GM18508 (cell line): ENCODE data around the gene ARHGEF35.
"Not testable (repeated sequence)": the region's sequence is repeated elsewhere in the genome, so short reads cannot be mapped to it uniquely, and the experiment has no call there.

Experiments used
- ATAC-seq: cut with Tn5 transposase; IDR thresholded peaks from one replicate; pipeline ENCODE4 v1.9.1; 2021; ENCODE audit warnings: moderate number of reproducible peaks; ENCODE audit not compliant: insufficient read depth, unreplicated experiment

The ARHGEF35 gene

GRCh38 chr7:144195212-144195872 is at the start of gene ARHGEF35:
Gene ARHGEF35, minus strand, starts transcription at chr7:144195833. Its CDS starts 7,450 bp downstream, at chr7:144188383.
- peak; percentile 59 for ATAC-seq

DNA sequence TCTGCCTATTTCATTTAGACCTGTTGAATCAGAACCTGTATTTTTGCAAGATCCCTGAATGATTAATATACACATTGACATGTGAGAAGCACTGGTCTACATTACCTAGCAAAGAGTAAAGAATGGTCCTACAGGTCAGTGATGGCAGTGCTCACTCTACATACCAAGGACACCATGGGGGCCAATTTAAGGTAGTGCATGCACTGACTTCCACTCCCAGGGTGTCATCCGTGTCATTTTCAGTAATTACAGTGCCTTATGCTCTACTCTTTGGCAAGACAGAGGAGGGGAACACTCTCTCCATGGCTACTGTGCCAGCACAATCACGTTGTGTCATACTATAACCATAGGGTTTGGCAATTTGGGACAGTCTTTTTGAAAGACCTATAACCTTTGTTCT is 49.7 kb upstream of the ARHGEF35 start:
- not testable (repeated sequence) for ATAC-seq

DNA sequence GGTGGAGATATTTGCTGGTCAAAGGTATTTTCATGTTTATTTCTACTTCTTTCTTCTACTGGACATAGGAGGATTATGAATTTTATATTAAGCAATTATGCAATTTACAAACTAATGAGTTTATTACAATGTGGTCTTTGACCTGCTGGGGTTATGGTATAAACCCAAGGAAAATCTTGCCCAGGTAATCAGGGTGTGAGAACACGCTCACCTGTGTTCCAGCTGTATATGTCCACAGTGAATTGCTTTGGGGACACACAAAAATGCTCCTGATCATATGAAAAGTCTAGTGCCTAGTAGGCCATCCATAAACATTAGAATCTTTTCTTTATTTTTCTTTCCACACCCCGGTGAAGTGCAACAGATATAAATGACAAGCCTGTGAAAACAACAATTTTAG is 43.7 kb upstream of the ARHGEF35 start, which contains the start of gene OR2A42:
Gene OR2A42 (minus strand): TSS at position 241 of the 400 bp plus-strand sequence. CDS start 6,762 bp downstream, outside the sequence.
- not testable (repeated sequence) for ATAC-seq

- not testable (repeated sequence) for ATAC-seq
These were observed 43.0 kb upstream of the ARHGEF35 start for GRCh38 chr7:144238530-144239082.

- ATAC-seq: not testable (repeated sequence)
These were observed 37.4 kb upstream of the ARHGEF35 start for GRCh38 chr7:144233039-144233438.

- not testable (repeated sequence) for ATAC-seq
These were observed 35.4 kb upstream of the ARHGEF35 start for GRCh38 chr7:144231027-144231426.

- ATAC-seq: not testable (repeated sequence)
These were observed 33.2 kb upstream of the ARHGEF35 start for GRCh38 chr7:144228810-144229209.

GRCh38 chr7:144226866-144227265 is 31.2 kb upstream of the ARHGEF35 start:
- ATAC-seq: not testable (repeated sequence)

GRCh38 chr7:144223675-144224074 is 28.0 kb upstream of the ARHGEF35 start:
- not testable (repeated sequence) for ATAC-seq

GRCh38 chr7:144220531-144220930 is 24.9 kb upstream of the ARHGEF35 start:
- not testable (repeated sequence) for ATAC-seq

DNA sequence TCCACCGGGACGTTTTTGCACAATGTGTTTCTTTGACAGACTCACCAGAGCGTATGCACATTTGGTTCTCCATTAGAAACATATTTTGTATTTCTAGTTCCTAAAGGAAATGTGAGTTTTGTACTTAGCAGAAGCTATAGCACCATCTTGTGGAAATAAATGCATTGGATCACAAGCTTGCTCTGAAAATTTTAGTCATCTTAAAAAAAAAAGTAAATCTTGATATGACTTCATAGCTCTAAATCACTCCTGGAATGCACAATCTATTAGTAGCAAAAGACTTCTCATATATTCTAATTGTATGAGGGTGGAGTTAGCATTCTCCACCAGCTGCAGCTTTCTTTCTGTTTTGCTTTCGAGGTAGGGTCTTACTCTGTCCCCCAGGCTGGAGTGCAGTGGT is 23.5 kb upstream of the ARHGEF35 start:
- ATAC-seq: not testable (repeated sequence)

- ATAC-seq: not testable (repeated sequence)
These were observed 22.9 kb upstream of the ARHGEF35 start for GRCh38 chr7:144218581-144218980.

DNA sequence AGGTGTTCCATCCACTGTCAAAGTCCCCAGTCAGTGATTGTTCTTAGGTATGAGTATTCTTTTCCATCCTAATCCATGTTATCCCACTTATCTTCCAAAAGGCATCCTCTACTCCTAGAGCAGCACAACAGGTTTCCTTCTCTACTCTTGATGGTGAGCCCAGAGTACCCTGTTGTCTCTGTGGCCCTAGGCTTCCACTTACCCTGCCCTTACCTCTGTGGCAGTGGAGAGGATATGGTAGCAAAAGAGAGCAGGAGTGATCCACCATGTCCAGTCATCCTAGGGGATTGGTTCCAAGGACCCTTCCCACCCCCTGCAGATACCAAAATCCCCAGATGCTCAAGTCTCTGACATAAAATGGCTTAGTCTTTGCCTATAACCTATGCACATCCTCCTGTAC is 21.6 kb upstream of the ARHGEF35 start:
- ATAC-seq: not testable (repeated sequence)

DNA sequence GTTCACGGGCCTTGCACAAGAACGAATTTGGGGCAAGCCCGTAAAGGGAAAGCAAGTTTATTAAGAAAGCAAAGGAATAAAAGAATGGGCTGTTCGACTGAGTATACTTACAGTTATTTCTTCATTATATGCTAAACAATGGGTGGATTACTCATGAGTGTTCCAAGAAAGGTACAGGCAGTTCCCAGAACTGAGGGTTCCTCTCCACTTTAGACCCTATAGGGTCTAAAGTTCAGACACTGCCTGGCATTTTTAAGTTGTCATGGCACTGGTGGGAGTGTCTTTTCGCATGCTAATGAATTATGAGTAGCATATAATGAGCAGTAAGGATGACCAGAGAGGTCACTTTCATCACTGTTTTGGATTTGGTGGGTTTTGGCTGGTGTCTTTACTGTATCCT is 9.7 kb upstream of the ARHGEF35 start:
- not testable (repeated sequence) for ATAC-seq

DNA sequence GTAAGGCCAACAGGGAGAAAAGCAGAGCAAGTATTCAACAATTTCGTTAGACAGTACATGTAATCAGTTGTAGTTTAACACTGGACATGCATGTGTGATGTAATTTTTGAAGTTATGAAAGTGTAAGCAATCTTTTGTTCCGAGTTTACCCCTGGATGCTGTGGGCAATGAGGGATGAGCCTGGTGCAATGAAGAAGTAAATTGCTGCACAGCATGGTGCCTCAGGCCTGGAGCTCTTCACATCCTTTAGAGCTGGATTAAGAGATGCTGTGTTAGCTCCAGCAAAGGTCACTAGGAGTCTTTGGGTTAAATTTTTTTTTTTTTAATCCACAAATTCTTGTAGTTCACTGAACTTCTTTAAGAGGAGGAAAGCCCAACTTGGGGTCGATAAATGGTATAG is 7.5 kb upstream of the ARHGEF35 start:
- not testable (repeated sequence) for ATAC-seq

DNA sequence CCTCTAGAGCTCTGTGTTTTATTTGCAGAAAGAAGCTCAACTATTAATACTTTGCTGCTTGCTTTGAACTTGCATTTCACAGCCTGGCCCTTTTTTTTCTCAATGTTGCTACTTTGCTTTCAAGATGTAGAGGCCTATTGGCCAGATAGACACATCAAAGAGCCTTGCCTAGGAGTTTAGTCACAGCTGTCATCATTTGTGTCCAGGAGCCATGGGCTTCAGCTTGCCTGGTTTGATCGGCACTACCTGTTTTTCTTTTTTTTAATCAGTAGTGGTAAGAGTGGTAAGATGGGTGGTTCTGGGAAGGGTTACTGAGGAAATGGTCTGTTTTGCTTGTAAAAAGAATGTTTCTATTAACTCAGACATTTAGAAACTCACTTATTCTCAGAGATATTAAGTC is 6.3 kb upstream of the ARHGEF35 start:
- ATAC-seq: not testable (repeated sequence)

GRCh38 chr7:144198934-144199333 is 3.3 kb upstream of the ARHGEF35 start:
- ATAC-seq: not testable (repeated sequence)

DNA sequence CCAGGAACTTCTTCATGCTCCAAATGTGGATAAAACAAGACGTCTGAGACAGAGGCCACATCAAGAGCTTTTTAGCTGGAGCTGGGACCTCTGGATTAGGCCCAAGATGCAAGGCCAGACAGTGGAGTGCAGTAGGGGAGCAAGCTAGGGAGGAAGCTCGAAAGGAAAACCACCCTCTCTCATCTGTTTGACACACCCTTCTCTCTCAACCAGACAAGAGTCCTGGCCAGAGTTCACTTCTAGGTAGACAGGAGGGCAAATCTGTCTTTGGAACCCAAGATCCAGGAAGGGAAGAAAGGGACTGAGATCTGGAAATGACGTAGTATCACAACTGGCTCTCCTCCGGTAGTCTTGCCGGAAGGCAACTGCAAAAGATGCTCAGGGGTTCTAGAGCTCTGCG is 1.2 kb downstream of the ARHGEF35 start:
- ATAC-seq: not testable (repeated sequence)

- ATAC-seq: not testable (repeated sequence)
These were observed 1.9 kb downstream of the ARHGEF35 start for GRCh38 chr7:144193782-144194181.

- not testable (repeated sequence) for ATAC-seq
These were observed 7.0 kb downstream of the ARHGEF35 start for GRCh38 chr7:144188578-144189171.

DNA sequence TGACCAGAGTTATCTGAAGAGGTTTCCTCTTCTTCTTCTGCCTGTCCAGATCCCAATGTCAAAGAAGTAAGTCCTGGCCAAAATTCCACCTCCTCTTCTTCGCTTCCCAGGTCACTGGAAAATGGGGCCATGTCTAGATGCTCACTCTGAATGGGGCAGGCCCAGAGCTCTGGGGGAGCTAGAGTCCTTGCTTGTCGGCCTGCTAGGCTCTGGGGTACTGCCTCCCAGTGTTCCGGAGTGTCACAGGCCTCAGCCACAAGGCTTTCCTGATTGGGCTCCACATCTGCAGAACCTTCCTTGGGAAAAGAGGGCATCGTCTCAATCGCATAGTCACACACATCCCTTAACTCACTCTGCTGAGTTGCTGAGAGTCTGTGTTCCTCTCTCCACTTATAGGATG is 7.8 kb downstream of the ARHGEF35 start:
- ATAC-seq: not testable (repeated sequence)
